Measurements from ENCODE around the gene CRTAC1. TPM values are rescaled to one million over a fixed set of nuclear protein-coding genes. Genes with fewer than 3 reads are reported as not detected.

The CRTAC1 gene
- total and polyA plus RNA-seq, 9 of the 15 experiments (the other 6 are each of a cell fraction or from before 2014, with no cell fraction given): not detected

DNA sequence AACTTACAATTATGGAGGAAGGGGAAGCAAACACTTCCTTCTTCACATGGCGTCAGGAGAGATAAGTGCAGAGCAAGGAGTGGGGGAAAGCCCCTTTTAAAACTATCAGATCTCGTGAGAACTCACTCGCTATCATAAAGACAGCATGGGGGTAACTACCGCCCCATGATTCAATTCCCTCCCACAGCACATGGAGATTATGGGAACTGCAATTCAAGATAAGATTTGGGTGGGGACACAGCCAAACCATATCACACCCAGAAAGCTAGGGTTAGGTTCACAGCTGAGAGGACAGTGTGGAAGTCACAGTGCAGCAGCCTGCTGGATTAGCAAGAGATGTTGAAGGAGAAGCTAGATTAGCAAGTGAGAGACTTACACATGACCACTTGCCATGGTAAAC, 81.6 kb downstream of the CRTAC1 start (continued):
- TF ChIP-seq MGA (IDR thresholded peaks at IDR 0.05) (peak; percentile 50; the same call in 1 of the 2 replicates), MTA2 (IDR thresholded peaks at IDR 0.05; ENCODE audit: low read depth) (peak; percentile 56), TRIM24 (IDR thresholded peaks at IDR 0.05) (peak in 1 of 2 experiments; percentile 77; a peak in 2 of 4 replicates), NCOR1 (IDR thresholded peaks at IDR 0.05) (peak; percentile 72), EHMT2 (IDR thresholded peaks at IDR 0.05) (0 out of 2 replicates have a peak, but pooled peaks have one; percentile 22), FOXM1 (IDR thresholded peaks at IDR 0.05; ENCODE audit: low read depth) (peak; percentile 30; the same call in 1 of the 2 replicates), FOXM1 (CRISPR knock-in tag; IDR thresholded peaks at IDR 0.05; ENCODE audit: low read depth) (no peak), E2F5 (CRISPR knock-in tag; IDR thresholded peaks at IDR 0.05) (no peak), CXXC5 (CRISPR knock-in tag; IDR thresholded peaks at IDR 0.05) (peak; percentile 38; the same call in 1 of the 2 replicates), FOSL1 (tag; conservative IDR thresholded peaks at IDR 0.05) (peak; percentile 45; the same call in 1 of the 2 replicates), ARID1B (IDR thresholded peaks at IDR 0.05) (peak; percentile 70), TAL1 (IDR thresholded peaks at IDR 0.05) (peak; percentile 84), CBFA2T3 (IDR thresholded peaks at IDR 0.05) (peak; percentile 91)
- TF ChIP-seq, protein P1, sequence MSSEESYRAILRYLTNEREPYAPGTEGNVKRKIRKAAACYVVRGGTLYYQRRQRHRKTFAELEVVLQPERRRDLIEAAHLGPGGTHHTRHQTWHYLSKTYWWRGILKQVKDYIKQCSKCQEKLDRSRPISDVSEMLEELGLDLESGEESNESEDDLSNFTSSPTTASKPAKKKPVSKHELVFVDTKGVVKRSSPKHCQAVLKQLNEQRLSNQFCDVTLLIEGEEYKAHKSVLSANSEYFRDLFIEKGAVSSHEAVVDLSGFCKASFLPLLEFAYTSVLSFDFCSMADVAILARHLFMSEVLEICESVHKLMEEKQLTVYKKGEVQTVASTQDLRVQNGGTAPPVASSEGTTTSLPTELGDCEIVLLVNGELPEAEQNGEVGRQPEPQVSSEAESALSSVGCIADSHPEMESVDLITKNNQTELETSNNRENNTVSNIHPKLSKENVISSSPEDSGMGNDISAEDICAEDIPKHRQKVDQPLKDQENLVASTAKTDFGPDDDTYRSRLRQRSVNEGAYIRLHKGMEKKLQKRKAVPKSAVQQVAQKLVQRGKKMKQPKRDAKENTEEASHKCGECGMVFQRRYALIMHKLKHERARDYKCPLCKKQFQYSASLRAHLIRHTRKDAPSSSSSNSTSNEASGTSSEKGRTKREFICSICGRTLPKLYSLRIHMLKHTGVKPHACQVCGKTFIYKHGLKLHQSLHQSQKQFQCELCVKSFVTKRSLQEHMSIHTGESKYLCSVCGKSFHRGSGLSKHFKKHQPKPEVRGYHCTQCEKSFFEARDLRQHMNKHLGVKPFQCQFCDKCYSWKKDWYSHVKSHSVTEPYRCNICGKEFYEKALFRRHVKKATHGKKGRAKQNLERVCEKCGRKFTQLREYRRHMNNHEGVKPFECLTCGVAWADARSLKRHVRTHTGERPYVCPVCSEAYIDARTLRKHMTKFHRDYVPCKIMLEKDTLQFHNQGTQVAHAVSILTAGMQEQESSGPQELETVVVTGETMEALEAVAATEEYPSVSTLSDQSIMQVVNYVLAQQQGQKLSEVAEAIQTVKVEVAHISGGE (CRISPR knock-in tag; IDR thresholded peaks at IDR 0.05): no peak
